MM.1S (cell line): ENCODE results near the gene MMP7.

ENCODE experiments used
- DNase-seq: peaks from one replicate; pipeline ENCODE4 v3.0.0-alpha.2; 2015
- H2AFZ ChIP-seq: fragments of 300-600 bp; sonication (generic); 2 replicates; pipeline ENCODE4 v1.6.0; 2016; ENCODE audit warnings: antibody characterized with exemption, low read length
- H3F3A ChIP-seq: fragments of 300-600 bp; sonication (generic); 2 replicates; pipeline ENCODE4 v1.6.1; 2016; ENCODE audit warnings: mild to moderate bottlenecking, antibody characterized with exemption, low read length, moderate library complexity, mixed read lengths; ENCODE audit not compliant: insufficient read depth
- H3K27ac ChIP-seq: fragments of 300-600 bp; sonication (generic); 2 replicates; pipeline ENCODE4 v1.5.1; 2016; ENCODE audit warnings: mild to moderate bottlenecking, low read length
- H3K27me3 ChIP-seq: fragments of 300-600 bp; sonication (generic); replicated peaks from 2 replicates; pipeline ENCODE4 v1.6.0; 2016; ENCODE audit warnings: low read length; ENCODE audit not compliant: insufficient read depth
- H3K36me3 ChIP-seq: fragments of 300-600 bp; sonication (generic); replicated peaks from 2 replicates; pipeline ENCODE4 v1.6.1; 2016; ENCODE audit warnings: mild to moderate bottlenecking, low read length, mixed read lengths; ENCODE audit not compliant: insufficient read depth
- H3K4me1 ChIP-seq: fragments of 300-600 bp; sonication (generic); 2 replicates; pipeline ENCODE4 v1.6.1; 2016; ENCODE audit warnings: low read length, mixed read lengths
- H3K4me2 ChIP-seq: fragments of 300-600 bp; sonication (generic); 2 replicates; pipeline ENCODE4 v1.6.0; 2016; ENCODE audit warnings: low read depth, low read length
- H3K4me3 ChIP-seq: fragments of 300-600 bp; sonication (generic); 2 replicates; pipeline ENCODE4 v1.5.1; 2016; ENCODE audit warnings: low read length, mixed read lengths
- H3K79me2 ChIP-seq: fragments of 300-600 bp; sonication (generic); 2 replicates; pipeline ENCODE4 v1.6.1; 2016; ENCODE audit warnings: mixed run types, low read length, mixed read lengths
- H3K9ac ChIP-seq: fragments of 300-600 bp; sonication (generic); 2 replicates; pipeline ENCODE4 v1.6.1; 2016; ENCODE audit warnings: low read length, mixed read lengths
- H3K9me2 ChIP-seq: fragments of 300-600 bp; sonication (generic); replicated peaks from 2 replicates; pipeline ENCODE4 v1.6.1; 2016; ENCODE audit warnings: mild to moderate bottlenecking, low read length, mixed read lengths; ENCODE audit not compliant: insufficient read depth
- H3K9me3 ChIP-seq: fragments of 300-600 bp; sonication (generic); replicated peaks from 2 replicates; pipeline ENCODE4 v1.6.1; 2016; ENCODE audit warnings: mild to moderate bottlenecking, low read length, mixed read lengths; ENCODE audit not compliant: insufficient read depth
- H4K20me1 ChIP-seq: fragments of 300-600 bp; sonication (generic); 2 replicates; pipeline ENCODE4 v1.6.1; 2016; ENCODE audit warnings: mild to moderate bottlenecking, low read length, moderate library complexity, mixed read lengths; ENCODE audit not compliant: insufficient read depth
- CTCF ChIP-seq: fragments of 300-600 bp; sonication (generic); IDR thresholded peaks from 2 replicates; pipeline ENCODE4 v1.5.1; 2016; ENCODE audit warnings: antibody characterized with exemption, low read length, mixed read lengths
- EZH2 ChIP-seq: fragments of 300-600 bp; sonication (generic); optimal IDR thresholded peaks from 2 replicates; pipeline ENCODE3; 2017; ENCODE audit warnings: low read depth, mild to moderate bottlenecking, antibody characterized with exemption, low read length, mixed read lengths
- EZH2phosphoT487 ChIP-seq: fragments of 300-600 bp; sonication (generic); IDR thresholded peaks from 2 replicates; pipeline ENCODE4 v1.6.1; 2018; ENCODE audit warnings: antibody characterized with exemption, low read length

The MMP7 gene

GRCh38 chr11:102478673-102479299 is 51.8 kb downstream of the MMP7 start:
- no peak overlapping the region for H3K4me3 ChIP-seq
- H4K20me1 ChIP-seq = no peaks in the 10 kb centered on the region
- peak; percentile 6 for DNase-seq
- TF ChIP-seq EZH2phosphoT487 = no peak
- TF ChIP-seq EZH2 = no peak
- no peak for TF ChIP-seq CTCF
- no peak overlapping the region for H3K9ac ChIP-seq
- H3K4me2 ChIP-seq = no peak overlapping the region
- no peaks in the 10 kb centered on the region for H3K9me2 ChIP-seq
- H3K27ac ChIP-seq = no peak overlapping the region
- H3K4me1 ChIP-seq = peaks cover 31% of the 10 kb centered on the region
- no peaks in the 10 kb centered on the region for H3K36me3 ChIP-seq
- no peaks in the 10 kb centered on the region for H3K9me3 ChIP-seq
- H2AFZ ChIP-seq = no peak overlapping the region
- H3K79me2 ChIP-seq = no peaks in the 10 kb centered on the region
- H3F3A ChIP-seq = peaks cover 28% of the 10 kb centered on the region
- H3K27me3 ChIP-seq = no peaks in the 10 kb centered on the region

DNA sequence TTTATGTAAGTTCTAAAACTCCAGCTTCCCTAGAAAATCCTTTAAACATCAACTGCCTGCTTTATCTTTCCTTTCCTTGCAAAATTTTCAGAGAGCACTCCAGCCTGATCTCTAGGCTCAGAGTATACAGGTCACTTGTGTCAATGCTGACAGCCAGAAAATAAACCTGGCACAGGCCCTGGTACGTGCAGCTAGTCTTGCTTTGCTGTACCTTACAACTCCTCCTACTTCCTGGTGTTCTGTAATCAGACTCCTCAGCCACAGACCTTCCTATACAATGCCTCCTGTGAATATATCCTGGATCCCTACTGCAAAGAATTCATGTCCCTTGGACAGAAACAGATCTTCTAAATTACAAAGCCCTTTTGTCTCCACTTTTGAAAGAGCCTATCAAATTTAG is 53.7 kb downstream of the MMP7 start:
- no peaks in the 10 kb centered on the region for H3K79me2 ChIP-seq
- no peaks in the 10 kb centered on the region for H3K36me3 ChIP-seq
- H2AFZ ChIP-seq = peak overlapping the region; percentile 34
- no peaks in the 10 kb centered on the region for H3K27me3 ChIP-seq
- peak; percentile 82 for DNase-seq
- TF ChIP-seq CTCF (no peak), EZH2phosphoT487 (no peak), EZH2 (no peak)
- peaks cover 37% of the 10 kb centered on the region for H3K4me1 ChIP-seq
- no peaks in the 10 kb centered on the region for H3K9me2 ChIP-seq
- H3K4me3 ChIP-seq = no peak overlapping the region
- H3K27ac ChIP-seq = peak overlapping the region; percentile 89
- peak overlapping the region; percentile 52 for H3K9ac ChIP-seq
- H3K9me3 ChIP-seq = no peaks in the 10 kb centered on the region
- H3F3A ChIP-seq = peaks cover 30% of the 10 kb centered on the region
- H4K20me1 ChIP-seq = no peaks in the 10 kb centered on the region
- peak overlapping the region; percentile 31 for H3K4me2 ChIP-seq

DNA sequence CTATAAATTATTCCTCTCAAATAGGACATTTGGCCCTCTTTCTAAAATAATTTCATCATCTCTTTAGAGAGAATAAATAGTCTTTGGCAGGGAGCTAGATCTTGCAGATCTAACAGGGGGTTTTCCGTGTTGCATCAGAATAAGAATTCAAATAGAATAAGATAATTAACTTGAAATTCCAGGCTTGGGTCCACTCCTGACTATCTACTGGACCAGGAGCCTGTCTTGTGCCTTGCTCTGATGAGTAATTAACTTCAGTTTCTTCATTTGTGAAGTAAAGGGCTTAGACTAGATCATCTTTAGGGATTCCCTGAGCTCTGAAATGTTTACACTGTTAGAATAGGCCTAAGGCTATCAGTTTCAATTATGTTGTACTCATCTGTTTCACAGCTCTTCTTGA is 54.5 kb downstream of the MMP7 start:
- no peak overlapping the region for H3K4me3 ChIP-seq
- no peaks in the 10 kb centered on the region for H3K79me2 ChIP-seq
- H3K27ac ChIP-seq = peak overlapping the region; percentile 89
- DNase-seq = peak; percentile 18
- no peaks in the 10 kb centered on the region for H3K27me3 ChIP-seq
- peak overlapping the region; percentile 52 for H3K9ac ChIP-seq
- peak overlapping the region; percentile 31 for H3K4me2 ChIP-seq
- no peaks in the 10 kb centered on the region for H3K36me3 ChIP-seq
- no peak for TF ChIP-seq EZH2
- TF ChIP-seq CTCF = no peak
- no peak for TF ChIP-seq EZH2phosphoT487
- H3F3A ChIP-seq = peaks cover 30% of the 10 kb centered on the region
- no peaks in the 10 kb centered on the region for H4K20me1 ChIP-seq
- H3K4me1 ChIP-seq = peaks cover 44% of the 10 kb centered on the region
- no peaks in the 10 kb centered on the region for H3K9me2 ChIP-seq
- H2AFZ ChIP-seq = peak overlapping the region; percentile 34
- H3K9me3 ChIP-seq = no peaks in the 10 kb centered on the region
